Endodermal cell (in vitro differentiated cells): ENCODE data around the gene COMP. TPM values are rescaled to one million over a fixed set of nuclear protein-coding genes. Genes with fewer than 3 reads are reported as not detected.

Experiments used
- DNase-seq: peaks from one replicate; pipeline ENCODE4 v3.0.0-alpha.2; 2017
- H3K27ac ChIP-seq: 2 replicates; pipeline ENCODE4 v1.5.1; 2013; ENCODE audit warnings: mild to moderate bottlenecking, low read depth, low read length, moderate library complexity
- H3K27me3 ChIP-seq: 2 replicates; pipeline ENCODE4 v1.6.1; 2013; ENCODE audit warnings: mild to moderate bottlenecking, low read length, moderate library complexity; ENCODE audit not compliant: insufficient read depth, control insufficient read depth, poor library complexity, severe bottlenecking
- H3K36me3 ChIP-seq: 2 replicates; pipeline ENCODE4 v1.7.0; 2013; ENCODE audit warnings: mild to moderate bottlenecking, low read length, moderate library complexity; ENCODE audit not compliant: control insufficient read depth, insufficient read depth
- H3K4me1 ChIP-seq: one replicate; pipeline ENCODE4 v1.7.0; 2013; ENCODE audit warnings: low read length; ENCODE audit not compliant: control insufficient read depth, insufficient read depth
- H3K4me3 ChIP-seq: 2 replicates; pipeline ENCODE4 v1.5.1; 2013; ENCODE audit warnings: mild to moderate bottlenecking, low read length, moderate library complexity
- H3K9ac ChIP-seq: 2 replicates; pipeline ENCODE4 v1.6.1; 2013; ENCODE audit warnings: mild to moderate bottlenecking, low read length, moderate library complexity; ENCODE audit not compliant: poor library complexity, severe bottlenecking; ENCODE audit errors: extremely low read depth
- H3K9me3 ChIP-seq: 2 replicates; pipeline ENCODE4 v1.6.1; 2013; ENCODE audit warnings: mild to moderate bottlenecking, low read length, moderate library complexity; ENCODE audit not compliant: control insufficient read depth
- H3K27ac Mint-ChIP-seq: 2 replicates; pipeline ENCODE4 v1.8.0; 2020; ENCODE audit warnings: mixed read lengths
- H3K27me3 Mint-ChIP-seq: 2 replicates; pipeline ENCODE4 v1.8.0; 2021; ENCODE audit warnings: mild to moderate bottlenecking, mixed read lengths; ENCODE audit not compliant: insufficient read depth
- H3K36me3 Mint-ChIP-seq: 2 replicates; pipeline ENCODE4 v1.8.0; 2020; ENCODE audit warnings: low read depth, mixed read lengths
- H3K4me1 Mint-ChIP-seq: 2 replicates; pipeline ENCODE4 v1.8.0; 2020; ENCODE audit warnings: mixed read lengths
- H3K4me3 Mint-ChIP-seq: 2 replicates; pipeline ENCODE4 v1.8.0; 2020; ENCODE audit warnings: mild to moderate bottlenecking, moderate library complexity, mixed read lengths
- H3K9me3 Mint-ChIP-seq: 2 replicates; pipeline ENCODE4 v1.8.0; 2020; ENCODE audit warnings: mild to moderate bottlenecking, mixed read lengths
- CTCF ChIP-seq: fragments of 200-600 bp; sonication (generic); conservative IDR thresholded peaks from 2 replicates; pipeline ENCODE4 v1.5.0; 2021; ENCODE audit warnings: antibody characterized with exemption, mild to moderate bottlenecking
- WGBS, 2 experiments: methylation state at CpG; one replicate each; pipeline versions ENCODE4 v1.1.5 to v1.1.7; 2013; ENCODE audit warnings: missing lambda C conversion rate in 2 of 2, mixed read lengths in 1 of 2; ENCODE audit not compliant: insufficient coverage in 1 of 2, insufficient read length in 1 of 2; 5-methylcytosine and 5-hydroxymethylcytosine counted together
- total RNA-seq, 2 donors: library from RNA; stranded (reverse); fragmentation: NEBNext Ultra II Directional in 1 of 2; extraction: Animal tissue kit (Norgen Biotek cat#: 25700) in 1 of 2; gene quantifications; 2 replicates in 1 of 2; 3 replicates in 1 of 2; pipeline ENCODE4 v1.2.1, GENCODE V29; 2021

The COMP gene
- total RNA-seq, 2 donors from 2014 or later: not detected

GRCh38 chr19:18754501-18754900 is 36.6 kb downstream of the COMP start:
- Mint-ChIP-seq H3K4me1 (peaks cover 3% of the 10 kb centered on the region), H3K4me3 (no peak overlapping the region), H3K27ac (no peak overlapping the region), H3K27me3 (no peaks in the 10 kb centered on the region), H3K36me3 (peaks cover 40% of the 10 kb centered on the region), H3K9me3 (no peaks in the 10 kb centered on the region)
- TF ChIP-seq CTCF: no peak
- Histone ChIP-seq H3K36me3 (peaks cover 13% of the 10 kb centered on the region), H3K27ac (no peak overlapping the region), H3K4me3 (no peak overlapping the region), H3K4me1 (peaks cover 3% of the 10 kb centered on the region), H3K9ac (no peak overlapping the region), H3K27me3 (no peaks in the 10 kb centered on the region), H3K9me3 (no peaks in the 10 kb centered on the region)
- no peak for DNase-seq
- WGBS, 2 experiments: 89 to 97% methylated on average over 1 to 3 of the region's 4 CpGs

GRCh38 chr19:18751571-18751970 is 39.5 kb downstream of the COMP start:
- WGBS, 2 experiments: 79 to 94% methylated on average over 6 to 10 of the region's 10 CpGs
- peaks cover 5% of the 10 kb centered on the region for H3K4me1 ChIP-seq
- no peak overlapping the region for H3K27ac ChIP-seq
- H3K4me1 Mint-ChIP-seq: peaks cover 3% of the 10 kb centered on the region
- TF ChIP-seq CTCF: no peak
- no peaks in the 10 kb centered on the region for H3K9me3 Mint-ChIP-seq
- H3K36me3 ChIP-seq: peaks cover 13% of the 10 kb centered on the region
- no peak overlapping the region for H3K4me3 Mint-ChIP-seq
- peaks cover 36% of the 10 kb centered on the region for H3K36me3 Mint-ChIP-seq
- no peaks in the 10 kb centered on the region for H3K27me3 Mint-ChIP-seq
- peak; percentile 54 for DNase-seq
- no peaks in the 10 kb centered on the region for H3K9me3 ChIP-seq
- no peak overlapping the region for H3K27ac Mint-ChIP-seq
- H3K4me3 ChIP-seq: no peak overlapping the region
- no peak overlapping the region for H3K9ac ChIP-seq
- H3K27me3 ChIP-seq: no peaks in the 10 kb centered on the region

GRCh38 chr19:18750295-18750970 is 40.7 kb downstream of the COMP start:
- Mint-ChIP-seq H3K9me3 (no peaks in the 10 kb centered on the region), H3K27me3 (no peaks in the 10 kb centered on the region), H3K36me3 (peaks cover 32% of the 10 kb centered on the region), H3K27ac (no peak overlapping the region), H3K4me1 (peaks cover 5% of the 10 kb centered on the region), H3K4me3 (no peak overlapping the region)
- 93 to 96% methylated on average over 18 to 19 of the region's 19 CpGs for WGBS, 2 experiments
- Histone ChIP-seq H3K27me3 (no peaks in the 10 kb centered on the region), H3K4me1 (peaks cover 5% of the 10 kb centered on the region), H3K27ac (no peak overlapping the region), H3K4me3 (no peak overlapping the region), H3K36me3 (peaks cover 13% of the 10 kb centered on the region), H3K9me3 (no peaks in the 10 kb centered on the region), H3K9ac (no peak overlapping the region)
- peak; percentile 38 for DNase-seq
- no peak for TF ChIP-seq CTCF
